Measurements from ENCODE around the gene LMOD1.

LMOD1 gene

DNA sequence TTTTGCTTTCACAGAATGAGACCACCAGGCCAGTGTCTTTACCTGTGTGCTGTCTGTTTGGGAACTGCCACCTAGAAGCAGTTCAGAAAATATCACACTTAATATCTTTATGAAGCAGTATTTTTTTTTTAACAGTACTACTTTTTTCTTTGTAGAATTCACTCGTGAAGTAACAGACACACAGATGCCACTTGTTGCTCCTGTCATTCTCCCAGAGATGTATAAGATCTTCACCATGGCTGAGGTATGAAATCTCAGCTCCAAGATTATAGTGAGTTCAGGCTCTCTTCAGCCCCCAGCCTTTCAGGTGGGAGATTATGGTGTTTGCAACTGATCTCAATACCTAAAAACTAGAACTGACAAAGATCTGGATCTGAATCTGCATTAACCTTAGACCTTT is 94.4 kb downstream of the LMOD1 start:
- no peak for DNase-seq

DNA sequence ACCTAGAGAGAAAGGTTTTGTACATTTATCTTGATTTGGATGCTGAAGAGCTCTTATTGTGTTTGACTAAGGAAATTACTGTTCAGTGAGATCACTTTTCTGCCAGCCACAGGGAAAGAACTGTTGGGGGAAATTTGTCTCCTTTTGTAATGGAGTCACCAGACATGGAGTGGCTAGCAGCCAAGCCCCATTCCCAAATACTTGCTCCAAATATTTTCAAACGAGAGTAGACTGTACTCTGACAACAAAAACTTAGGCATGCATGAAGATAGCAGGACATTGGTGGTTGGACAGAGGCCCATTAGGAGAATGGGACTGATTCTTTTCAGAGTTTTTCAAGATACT is 96.3 kb downstream of the LMOD1 start:
- no peak for DNase-seq

DNA sequence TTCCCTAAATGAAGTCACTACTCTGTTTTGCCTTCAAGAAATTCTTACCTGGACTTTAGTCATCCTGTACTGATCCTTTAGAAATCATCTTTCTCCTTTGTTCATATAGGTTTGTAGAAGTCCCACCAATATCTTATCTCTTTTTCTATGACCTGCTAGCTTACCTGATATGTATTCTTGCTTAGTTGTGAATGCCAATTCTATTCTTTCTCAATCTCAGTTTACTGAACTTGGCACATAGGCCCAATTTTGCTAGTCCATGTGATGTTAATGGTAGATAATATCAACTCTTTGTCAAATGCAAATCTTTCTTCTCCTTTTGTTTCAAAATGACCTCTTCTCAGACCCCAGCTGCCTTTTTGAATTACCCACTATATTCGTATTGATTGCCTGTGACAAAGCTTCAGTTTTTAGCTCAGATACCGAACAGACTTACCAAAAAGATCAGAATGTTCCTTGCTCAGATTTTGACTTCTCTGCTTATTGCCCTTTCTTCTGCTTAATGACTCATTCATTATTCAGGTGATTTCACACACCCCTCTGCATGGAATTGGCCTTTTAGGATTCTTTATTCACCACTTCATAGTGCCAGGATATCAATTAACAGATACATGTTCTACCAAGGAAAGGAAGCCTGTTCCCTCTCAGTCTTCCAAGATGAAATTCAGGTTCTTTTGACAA is 96.8 kb downstream of the LMOD1 start:
- no peak for DNase-seq

DNA sequence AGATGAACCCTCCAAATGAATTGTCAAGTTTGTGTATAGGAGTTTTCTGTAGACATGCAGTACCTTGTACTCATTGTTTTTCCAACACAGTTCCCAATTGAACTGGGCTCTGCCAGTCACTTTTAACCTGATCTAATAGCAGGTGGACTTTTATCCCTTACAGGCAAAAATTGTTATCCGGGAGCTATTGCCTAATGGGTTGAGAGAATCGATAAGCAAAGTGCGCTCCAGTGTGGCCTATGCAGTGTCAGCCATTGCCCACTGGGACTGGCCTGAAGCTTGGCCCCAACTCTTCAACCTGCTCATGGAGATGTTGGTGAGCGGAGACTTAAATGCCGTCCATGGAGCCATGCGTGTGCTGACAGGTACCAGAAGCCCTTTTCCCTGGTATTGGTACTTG is 98.1 kb downstream of the LMOD1 start:
- no peak for DNase-seq

DNA sequence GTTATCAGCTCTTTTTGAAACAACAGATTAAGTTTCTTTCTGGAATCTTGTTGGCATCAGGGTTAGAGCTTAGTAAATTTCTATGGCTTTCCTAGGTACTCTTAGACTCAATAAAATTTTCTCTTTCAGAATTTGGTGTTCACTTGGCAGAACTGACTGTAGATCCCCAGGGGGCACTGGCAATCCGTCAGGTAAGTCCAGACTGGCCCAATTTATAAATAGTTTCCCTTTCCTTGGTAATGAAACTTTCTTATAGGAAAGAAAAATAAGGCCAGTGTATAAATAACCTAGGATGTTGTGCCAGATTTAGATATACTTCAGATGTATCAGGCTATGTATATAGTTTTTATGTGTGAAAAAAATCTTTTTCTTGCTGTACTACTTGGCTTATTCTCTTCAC is 99.2 kb downstream of the LMOD1 start:
- DNase-seq = no peak
